PC-9 (cell line): ENCODE results near the gene ITGA5. TPM values are rescaled to one million over a fixed set of nuclear protein-coding genes. Genes with fewer than 3 reads are reported as not detected.

Experiments used
- BruUV-seq: library from RNA; stranded (reverse); fragments of 400-500 nt; replicated peaks from 2 replicates; lab custom pipeline; 2021; lab: Mats Ljungman, UMichigan
- CTCF ChIA-PET: fragments of 300-600 bp; sonication (Branson Sonifier 250); formaldehyde crosslinking; loops from one replicate; lab custom pipeline; 2022; ENCODE audit warnings: antibody characterized with exemption; lab: Charles Lee
- POLR2A ChIA-PET: fragments of 300-600 bp; sonication (Branson Sonifier 250); formaldehyde crosslinking; loops from one replicate; lab custom pipeline; 2022; ENCODE audit warnings: antibody characterized with exemption; ENCODE audit not compliant: unreplicated experiment; lab: Charles Lee
- DNase-seq, 2 experiments: peaks; one replicate each; pipeline versions ENCODE4 v3.0.0 to v3.0.0-alpha.2; 2015 to 2022; ENCODE audit warnings: mixed read lengths in 1 of 2
- H2AFZ ChIP-seq: fragments of 200-600 bp; sonication (generic); 2 replicates; pipeline ENCODE4 v1.8.1; 2017; ENCODE audit warnings: antibody characterized with exemption
- H3F3A ChIP-seq: fragments of 200-600 bp; sonication (generic); 2 replicates; pipeline ENCODE4 v1.8.1; 2017; ENCODE audit warnings: antibody characterized with exemption, mild to moderate bottlenecking, low read depth; ENCODE audit not compliant: insufficient read depth
- H3K27ac ChIP-seq: fragments of 200-600 bp; sonication (generic); 2 replicates; pipeline ENCODE4 v1.6.1; 2016; ENCODE audit warnings: mixed run types
- H3K27me3 ChIP-seq: fragments of 200-600 bp; sonication (generic); 2 replicates; pipeline ENCODE4 v1.6.1; 2016; ENCODE audit warnings: low read depth, mixed run types; ENCODE audit not compliant: insufficient read depth
- H3K36me3 ChIP-seq: fragments of 200-600 bp; sonication (generic); 2 replicates; pipeline ENCODE4 v1.6.1; 2016; ENCODE audit warnings: low read depth, mixed run types
- H3K4me1 ChIP-seq: fragments of 200-600 bp; sonication (generic); replicated peaks from 2 replicates; pipeline ENCODE4 v1.6.1; 2016; ENCODE audit warnings: mixed run types; ENCODE audit not compliant: insufficient read depth
- H3K4me2 ChIP-seq: fragments of 200-600 bp; sonication (generic); 2 replicates; pipeline ENCODE4 v1.6.1; 2017; ENCODE audit warnings: mixed run types
- H3K4me3 ChIP-seq: fragments of 200-600 bp; sonication (generic); 2 replicates; pipeline ENCODE4 v1.6.1; 2016; ENCODE audit warnings: mixed run types
- H3K79me2 ChIP-seq: fragments of 200-600 bp; sonication (generic); 2 replicates; pipeline ENCODE4 v1.6.1; 2017; ENCODE audit warnings: low read depth, mixed run types
- H3K9me2 ChIP-seq: fragments of 200-600 bp; sonication (generic); 2 replicates; pipeline ENCODE4 v1.8.1; 2017; ENCODE audit warnings: mild to moderate bottlenecking; ENCODE audit not compliant: insufficient read depth
- H3K9me3 ChIP-seq: fragments of 200-600 bp; sonication (generic); 2 replicates; pipeline ENCODE4 v1.8.1; 2016; ENCODE audit warnings: low read depth; ENCODE audit not compliant: insufficient read depth
- H4K20me1 ChIP-seq: fragments of 200-600 bp; sonication (generic); 2 replicates; pipeline ENCODE4 v1.8.1; 2017; ENCODE audit not compliant: insufficient read depth
- CTCF ChIP-seq: fragments of 200-600 bp; sonication (generic); conservative IDR thresholded peaks from 2 replicates; pipeline ENCODE4 v1.6.1; 2017; ENCODE audit warnings: mixed run types, antibody characterized with exemption, mild to moderate bottlenecking, moderate library complexity
- EZH2 ChIP-seq: fragments of 200-600 bp; sonication (generic); IDR thresholded peaks from 2 replicates; pipeline ENCODE4 v1.8.0; 2017; ENCODE audit warnings: antibody characterized with exemption, low read depth
- intact Hi-C: fragments of 100-400 bp; cut with micrococcal nuclease; formaldehyde crosslinking; loops from one replicate; pipeline ENCODE4 v1.10.0; 2022; ENCODE audit not compliant: unreplicated experiment
- total RNA-seq: library from RNA; stranded (reverse); gene quantifications from 2 replicates; pipeline ENCODE4 v1.2.3, GENCODE V29; 2021

Gene ITGA5
- total RNA-seq, 1 experiment from 2014 or later = 28.4 TPM

- TF ChIP-seq EZH2 = no peak
- TF ChIP-seq CTCF = no peak
- intact Hi-C loops = loop anchor here (10.0 kb wide), 1 partner anchor 110 kb away; no protein-coding TSS in a partner anchor
- BruUV-seq = no TSS peak
- no peaks in the 10 kb centered on the region for H3K36me3 ChIP-seq
- no peaks in the 10 kb centered on the region for H3K79me2 ChIP-seq
- no peak within 1 kb of the TSS for H2AFZ ChIP-seq
- H3K27ac ChIP-seq = no peak within 1 kb of the TSS
- H4K20me1 ChIP-seq = no peaks in the 10 kb centered on the region
- no peak within 1 kb of the TSS for H3K4me2 ChIP-seq
- no peak within 1 kb of the TSS for H3K4me3 ChIP-seq
- POLR2A ChIA-PET = no interaction called here
- H3F3A ChIP-seq = peaks cover 18% of the 10 kb centered on the region; the same call in 1 of the 2 replicates
- CTCF ChIA-PET = no interaction called here
- no peaks in the 10 kb centered on the region for H3K9me3 ChIP-seq
- H3K27me3 ChIP-seq = no peaks in the 10 kb centered on the region
- no peaks in the 10 kb centered on the region for H3K9me2 ChIP-seq
- peaks cover 19% of the 10 kb centered on the region for H3K4me1 ChIP-seq
- no peak for DNase-seq
Measured at GRCh38 chr12:54364413-54364812, 54.7 kb downstream of the ITGA5 start, which contains the start of gene GPR84. GPR84 (minus strand) TSS chr12:54364486; CDS start chr12:54363851, 635 bp downstream.

GRCh38 chr12:54363618-54364017, 55.4 kb downstream of the ITGA5 start:
- Histone ChIP-seq H3K9me2 (no peaks in the 10 kb centered on the region), H3K27me3 (no peaks in the 10 kb centered on the region), H3K79me2 (no peaks in the 10 kb centered on the region), H3K27ac (no peak overlapping the region), H4K20me1 (no peaks in the 10 kb centered on the region), H2AFZ (no peak overlapping the region), H3K9me3 (no peaks in the 10 kb centered on the region), H3K36me3 (no peaks in the 10 kb centered on the region), H3F3A (peaks cover 13% of the 10 kb centered on the region; the same call in 1 of the 2 replicates), H3K4me3 (no peak overlapping the region), H3K4me2 (no peak overlapping the region), H3K4me1 (peaks cover 14% of the 10 kb centered on the region)
- intact Hi-C loops = loop anchor here (10.0 kb wide), 1 partner anchor 109 kb away; no protein-coding TSS in a partner anchor
- TF ChIP-seq CTCF (no peak), EZH2 (no peak)
- CTCF ChIA-PET = no interaction called here
- no peak for DNase-seq
- no TSS peak for BruUV-seq
- POLR2A ChIA-PET = interaction anchor here (0.7 kb wide), 1 partner anchor 53 kb away, joined by 3 read pairs; no protein-coding TSS in a partner anchor

- POLR2A ChIA-PET = interaction anchor here (0.6 kb wide), 1 partner anchor 130 kb away, joined by 5 read pairs; no protein-coding TSS in a partner anchor
- H3K79me2 ChIP-seq = no peaks in the 10 kb centered on the region
- CTCF ChIA-PET = no interaction called here
- H3K36me3 ChIP-seq = no peaks in the 10 kb centered on the region
- H3K27me3 ChIP-seq = no peaks in the 10 kb centered on the region
- H4K20me1 ChIP-seq = no peaks in the 10 kb centered on the region
- H3K4me3 ChIP-seq = no peak overlapping the region
- H2AFZ ChIP-seq = no peak overlapping the region
- intact Hi-C loops = loop anchor here (10.0 kb wide), 1 partner anchor 108 kb away; no protein-coding TSS in a partner anchor
- H3F3A ChIP-seq = peaks cover 13% of the 10 kb centered on the region; the same call in 1 of the 2 replicates
- TF ChIP-seq EZH2 (no peak), CTCF (no peak)
- DNase-seq = no peak
- H3K27ac ChIP-seq = no peak overlapping the region
- BruUV-seq = no TSS peak
- no peaks in the 10 kb centered on the region for H3K9me2 ChIP-seq
- no peak overlapping the region for H3K4me2 ChIP-seq
- H3K4me1 ChIP-seq = peaks cover 14% of the 10 kb centered on the region
- H3K9me3 ChIP-seq = no peaks in the 10 kb centered on the region
Measured at GRCh38 chr12:54363047-54363446, 56.0 kb downstream of the ITGA5 start.
